Natural killer cell (primary cell): ENCODE results near the gene MPZ. TPM values are rescaled to one million over a fixed set of nuclear protein-coding genes. Genes with fewer than 3 reads are reported as not detected.

ENCODE experiments used
- ATAC-seq, 3 donors: fragments of 150-1000 bp in 2 of 3; fragments of 200-7000 bp in 1 of 3; cut with Tn5 transposase; 1 replicate in 1 of 3; 2 replicates in 2 of 3; pipeline ENCODE4 v1.10.0; 2021; ENCODE audit warnings: mild to moderate bottlenecking in 2 of 3, moderate library complexity in 2 of 3
- DNase-seq, 2 donors: peaks; one replicate each; pipeline versions ENCODE4 v3.0.0 to v3.0.0-alpha.2; 2013 to 2021; ENCODE audit warnings: mixed read lengths in 1 of 2
- H3K27ac ChIP-seq: one replicate; pipeline ENCODE4 v1.5.1; 2013; ENCODE audit warnings: mild to moderate bottlenecking, low read length
- H3K27me3 ChIP-seq: one replicate; pipeline ENCODE4 v1.6.1; 2013; ENCODE audit warnings: low read length; ENCODE audit not compliant: control insufficient read depth, insufficient read depth
- H3K36me3 ChIP-seq: one replicate; pipeline ENCODE4 v1.6.1; 2013; ENCODE audit warnings: low read length; ENCODE audit not compliant: control insufficient read depth, insufficient read depth
- H3K4me1 ChIP-seq: one replicate; pipeline ENCODE4 v1.6.1; 2013; ENCODE audit warnings: low read length; ENCODE audit not compliant: control insufficient read depth, insufficient read depth
- H3K4me3 ChIP-seq: one replicate; pipeline ENCODE4 v1.5.1; 2013; ENCODE audit warnings: low read length
- H3K9me3 ChIP-seq: one replicate; pipeline ENCODE4 v1.6.1; 2013; ENCODE audit warnings: low read length; ENCODE audit not compliant: control insufficient read depth, insufficient read depth
- H3K27ac Mint-ChIP-seq, 2 donors: one replicate each; pipeline ENCODE4 v1.8.0; 2022; ENCODE audit warnings: mild to moderate bottlenecking in 2 of 2, mixed read lengths in 2 of 2, moderate library complexity in 1 of 2
- H3K27me3 Mint-ChIP-seq, 2 donors: one replicate each; pipeline ENCODE4 v1.8.0; 2022; ENCODE audit warnings: low read depth in 2 of 2, mixed read lengths in 2 of 2
- H3K36me3 Mint-ChIP-seq: one replicate; pipeline ENCODE4 v1.8.0; 2022; ENCODE audit warnings: mixed read lengths
- H3K4me1 Mint-ChIP-seq, 2 donors: one replicate each; pipeline ENCODE4 v1.8.0; 2022; ENCODE audit warnings: mixed read lengths in 2 of 2
- H3K4me3 Mint-ChIP-seq: one replicate; pipeline ENCODE4 v1.8.0; 2022; ENCODE audit warnings: mild to moderate bottlenecking, moderate library complexity, mixed read lengths
- H3K9me3 Mint-ChIP-seq, 2 donors: one replicate each; pipeline ENCODE4 v1.8.0; 2022; ENCODE audit warnings: mixed read lengths in 2 of 2
- CTCF ChIP-seq: fragments of 200-600 bp; IDR thresholded peaks from one replicate; pipeline ENCODE4 v1.8.0; 2022; ENCODE audit warnings: antibody characterized with exemption
- WGBS: methylation state at CpG from one replicate; pipeline ENCODE4 v1.1.7; 2013; ENCODE audit warnings: missing lambda C conversion rate; ENCODE audit not compliant: insufficient coverage; 5-methylcytosine and 5-hydroxymethylcytosine counted together
- intact Hi-C: fragments of 100-400 bp; cut with micrococcal nuclease; formaldehyde crosslinking; loops from one replicate; pipeline ENCODE4 v1.14.2; 2022
- total RNA-seq, 4 donors: library from RNA; stranded (reverse); fragments of 120-200 nt in 1 of 4; gene quantifications; one replicate each; pipeline versions ENCODE4 v1.2.3 to v1.2.4, GENCODE V29; 2013 to 2022

The MPZ gene
- total RNA-seq, 3 donors from 2014 or later (not counting 1 experiment from before 2014, with no cell fraction given): 4.6 to 9.0 (median 8.7) TPM

DNA sequence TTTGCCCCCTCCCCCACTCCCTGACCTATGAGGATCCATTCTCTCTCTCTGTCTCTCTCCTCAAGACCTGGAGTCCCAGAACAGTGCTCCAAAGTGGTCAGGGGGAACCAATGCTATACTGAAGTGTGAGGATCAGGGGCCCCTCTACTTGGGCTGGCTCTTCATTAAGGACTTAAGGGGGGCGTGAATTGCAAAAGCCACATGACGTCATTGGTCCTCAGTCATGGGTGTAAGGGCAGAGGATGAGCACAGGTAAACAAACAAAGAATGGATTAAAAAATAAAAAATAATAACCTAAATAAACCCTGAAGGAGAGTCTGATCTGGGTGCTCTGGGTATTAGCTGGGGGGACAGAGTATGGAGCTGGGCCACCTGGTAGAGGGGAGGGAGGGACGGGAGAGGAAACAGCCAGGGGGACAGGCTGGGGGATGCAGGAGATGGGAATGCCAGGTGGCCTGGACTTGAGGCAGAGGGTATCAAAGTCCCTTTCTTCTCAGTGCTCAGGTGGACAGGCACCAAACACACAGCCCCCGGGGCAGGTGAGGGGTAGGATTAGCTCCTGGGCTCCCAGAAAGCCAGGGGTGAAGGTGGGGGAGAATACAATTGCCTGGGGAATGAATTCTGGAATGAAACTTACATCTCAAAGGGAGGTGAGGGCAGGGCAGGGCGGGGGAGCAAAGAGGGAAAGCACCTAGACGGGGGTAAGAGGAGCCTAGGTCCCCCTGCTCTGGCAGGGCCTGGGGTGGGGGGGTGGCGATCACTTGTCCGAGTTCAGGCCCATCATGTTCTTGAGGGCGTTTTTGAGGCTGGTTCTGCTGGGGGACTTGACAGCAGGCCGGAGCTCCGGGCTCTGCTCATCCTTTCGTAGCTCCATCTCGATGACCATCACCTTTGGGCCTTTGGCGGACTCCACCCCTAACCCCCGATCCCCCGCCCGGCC is 4.6 kb downstream of the MPZ start:
- Histone ChIP-seq H3K27ac (peak overlapping the region; percentile 74), H3K4me3 (peak overlapping the region; percentile 78), H3K9me3 (no peaks in the 10 kb centered on the region), H3K27me3 (no peaks in the 10 kb centered on the region), H3K36me3 (peaks cover 9% of the 10 kb centered on the region), H3K4me1 (peaks cover 28% of the 10 kb centered on the region)
- Mint-ChIP-seq H3K27me3 (no peaks in the 10 kb centered on the region), H3K4me1 (peaks cover 28% of the 10 kb centered on the region in 2 donors), H3K27ac (peak overlapping the region; percentile 90 to 96), H3K9me3 (no peaks in the 10 kb centered on the region), H3K4me3 (peak overlapping the region; percentile 97), H3K36me3 (no peaks in the 10 kb centered on the region)
- TF ChIP-seq CTCF: no peak
- ATAC-seq (peak; percentile 6 to 39 (median 20)), DNase-seq (peak in 1 of 2 donors; percentile 44)
- intact Hi-C loops: loop anchor here (5.0 kb wide), 1 partner anchor 78 kb away; the partner anchor contains the start of gene TOMM40L
- 10% methylated on average over 17 of the region's 17 CpGs for WGBS

DNA sequence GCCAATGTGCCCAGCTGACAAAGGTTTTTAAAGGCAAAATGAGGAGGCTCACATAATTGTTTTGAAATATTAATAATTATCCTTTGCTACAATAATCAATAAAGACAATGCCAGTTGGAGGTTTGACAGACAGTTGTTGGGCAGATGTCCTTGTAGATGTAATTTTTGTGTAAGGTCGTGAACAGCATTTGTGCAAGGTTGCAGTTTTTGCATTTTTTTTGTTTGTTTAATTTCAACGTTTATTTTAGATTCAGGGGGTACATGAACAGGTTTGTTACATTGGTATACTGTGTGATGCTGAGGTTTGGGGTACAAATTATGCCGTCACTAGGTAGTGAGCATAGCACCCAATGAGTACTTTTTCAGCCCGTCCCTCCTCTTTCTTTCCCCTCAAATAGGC is 9.3 kb downstream of the MPZ start:
- no peaks in the 10 kb centered on the region for H3K27me3 ChIP-seq
- H3K27ac ChIP-seq: no peak overlapping the region
- no peaks in the 10 kb centered on the region for H3K27me3 Mint-ChIP-seq
- no peaks in the 10 kb centered on the region for H3K9me3 Mint-ChIP-seq
- H3K36me3 ChIP-seq: peaks cover 9% of the 10 kb centered on the region
- no peaks in the 10 kb centered on the region for H3K9me3 ChIP-seq
- ATAC-seq (no peak), DNase-seq (no peak)
- peaks cover 27 to 30% of the 10 kb centered on the region in 2 donors for H3K4me1 Mint-ChIP-seq
- TF ChIP-seq CTCF: no peak
- 93% methylated on average over 3 of the region's 4 CpGs for WGBS
- intact Hi-C loops: no loop called here
- H3K36me3 Mint-ChIP-seq: no peaks in the 10 kb centered on the region
- no peak overlapping the region for H3K4me3 Mint-ChIP-seq
- no peak overlapping the region for H3K27ac Mint-ChIP-seq
- peaks cover 15% of the 10 kb centered on the region for H3K4me1 ChIP-seq
- H3K4me3 ChIP-seq: no peak overlapping the region

DNA sequence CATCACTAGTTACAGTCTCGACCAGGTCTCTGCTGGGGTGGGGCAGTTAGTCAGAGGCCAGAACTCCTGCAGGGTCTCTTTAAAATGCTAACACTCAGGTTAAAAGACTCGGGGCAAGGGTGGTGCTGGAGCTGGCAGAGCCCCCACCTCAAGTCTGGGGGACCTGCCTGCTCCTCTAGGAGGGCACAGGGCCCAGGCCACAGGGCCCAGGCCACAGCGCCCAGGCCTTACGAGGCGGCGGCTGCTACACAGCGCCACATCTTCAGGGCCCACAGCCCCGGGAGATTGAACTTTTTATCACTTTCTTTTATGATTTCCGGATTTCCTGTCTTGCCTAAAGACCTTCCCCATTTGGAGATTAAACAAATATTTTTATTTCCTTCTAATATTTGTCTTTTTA is 10.4 kb downstream of the MPZ start:
- Histone ChIP-seq H3K36me3 (peaks cover 7% of the 10 kb centered on the region), H3K27ac (no peak overlapping the region), H3K4me3 (no peak overlapping the region), H3K27me3 (no peaks in the 10 kb centered on the region), H3K4me1 (peaks cover 4% of the 10 kb centered on the region), H3K9me3 (no peaks in the 10 kb centered on the region)
- WGBS: 70% methylated on average over 9 of the region's 9 CpGs
- no peak for DNase-seq
- TF ChIP-seq CTCF: no peak
- no peak overlapping the region for H3K27ac Mint-ChIP-seq
- H3K36me3 Mint-ChIP-seq: no peaks in the 10 kb centered on the region
- intact Hi-C loops: no loop called here
- H3K9me3 Mint-ChIP-seq: no peaks in the 10 kb centered on the region
- ATAC-seq: no peak
- H3K4me1 Mint-ChIP-seq: peaks cover 17 to 19% of the 10 kb centered on the region in 2 donors
- H3K4me3 Mint-ChIP-seq: no peak overlapping the region
- H3K27me3 Mint-ChIP-seq: no peaks in the 10 kb centered on the region
